Neural cell (in vitro differentiated cells): ENCODE data around the gene HACE1.
"Not testable (repeated sequence)": the region's sequence is repeated elsewhere in the genome, so short reads cannot be mapped to it uniquely, and the experiment has no call there.

Experiments used
- EP300 ChIP-seq: fragments of 450-650 bp; conservative IDR thresholded peaks from 2 replicates; pipeline ENCODE4 v1.6.1; 2014; ENCODE audit warnings: antibody characterized with exemption, mild to moderate bottlenecking, moderate library complexity; ENCODE audit not compliant: poor library complexity, severe bottlenecking
- EZH2 ChIP-seq: fragments of 200-600, 300-800 bp; shearing (Covaris generic), sonication (generic); IDR thresholded peaks from 2 replicates; pipeline ENCODE4 v1.6.1; 2014; ENCODE audit warnings: antibody characterized with exemption, low read length, borderline replicate concordance, mild to moderate bottlenecking; ENCODE audit not compliant: insufficient read depth, poor library complexity, severe bottlenecking
- MXI1 ChIP-seq: fragments of 450-650 bp; conservative IDR thresholded peaks from 2 replicates; pipeline ENCODE4 v1.6.1; 2014; ENCODE audit warnings: antibody characterized with exemption, mild to moderate bottlenecking; ENCODE audit not compliant: poor library complexity, severe bottlenecking
- POLR2AphosphoS5 ChIP-seq: IDR thresholded peaks from 2 replicates; pipeline ENCODE4 v1.6.1; 2012
- RAD21 ChIP-seq: fragments of 450-650 bp; conservative IDR thresholded peaks from 2 replicates; pipeline ENCODE4 v1.6.1; 2014; ENCODE audit warnings: antibody characterized with exemption, mild to moderate bottlenecking, moderate library complexity
- SMC3 ChIP-seq: fragments of 450-650 bp; conservative IDR thresholded peaks from 2 replicates; pipeline ENCODE4 v1.6.1; 2014; ENCODE audit warnings: antibody characterized with exemption, mild to moderate bottlenecking, moderate library complexity; ENCODE audit not compliant: poor library complexity
- TF ChIP-seq, protein P1 (sequence below): fragments of 450-650 bp; IDR thresholded peaks from 2 replicates; pipeline ENCODE4 v1.5.1; 2014; ENCODE audit warnings: antibody characterized with exemption, mild to moderate bottlenecking, moderate library complexity; ENCODE audit not compliant: poor library complexity, severe bottlenecking

DNA sequence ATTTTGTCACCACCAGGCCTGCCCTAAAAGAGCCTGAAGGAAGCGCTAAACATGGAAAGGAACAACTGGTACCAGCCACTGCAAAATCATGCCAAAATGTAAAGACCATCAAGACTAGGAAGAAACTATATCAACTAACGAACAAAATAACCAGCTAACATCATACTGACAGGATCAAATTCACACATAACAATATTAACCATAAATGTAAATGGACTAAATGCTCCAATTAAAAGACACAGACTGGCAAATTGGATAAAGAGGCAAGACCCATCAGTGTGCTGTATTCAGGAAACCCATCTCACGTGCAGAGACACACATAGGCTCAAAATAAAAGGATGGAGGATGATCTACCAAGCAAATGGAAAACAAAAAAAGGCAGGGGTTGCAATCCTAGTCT is 120.6 kb downstream of the HACE1 start:
- TF ChIP-seq EZH2, MXI1, RAD21, POLR2AphosphoS5, SMC3, EP300: not testable (repeated sequence)
- TF ChIP-seq, protein P1, sequence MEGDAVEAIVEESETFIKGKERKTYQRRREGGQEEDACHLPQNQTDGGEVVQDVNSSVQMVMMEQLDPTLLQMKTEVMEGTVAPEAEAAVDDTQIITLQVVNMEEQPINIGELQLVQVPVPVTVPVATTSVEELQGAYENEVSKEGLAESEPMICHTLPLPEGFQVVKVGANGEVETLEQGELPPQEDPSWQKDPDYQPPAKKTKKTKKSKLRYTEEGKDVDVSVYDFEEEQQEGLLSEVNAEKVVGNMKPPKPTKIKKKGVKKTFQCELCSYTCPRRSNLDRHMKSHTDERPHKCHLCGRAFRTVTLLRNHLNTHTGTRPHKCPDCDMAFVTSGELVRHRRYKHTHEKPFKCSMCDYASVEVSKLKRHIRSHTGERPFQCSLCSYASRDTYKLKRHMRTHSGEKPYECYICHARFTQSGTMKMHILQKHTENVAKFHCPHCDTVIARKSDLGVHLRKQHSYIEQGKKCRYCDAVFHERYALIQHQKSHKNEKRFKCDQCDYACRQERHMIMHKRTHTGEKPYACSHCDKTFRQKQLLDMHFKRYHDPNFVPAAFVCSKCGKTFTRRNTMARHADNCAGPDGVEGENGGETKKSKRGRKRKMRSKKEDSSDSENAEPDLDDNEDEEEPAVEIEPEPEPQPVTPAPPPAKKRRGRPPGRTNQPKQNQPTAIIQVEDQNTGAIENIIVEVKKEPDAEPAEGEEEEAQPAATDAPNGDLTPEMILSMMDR, result not testable (repeated sequence)
